ENCODE results near the gene LRRC73.
"Not testable (repeated sequence)": the region's sequence is repeated elsewhere in the genome, so short reads cannot be mapped to it uniquely, and the experiment has no call there.

The LRRC73 gene

GRCh38 chr6:43469947-43470346 lies 40.2 kb downstream of the LRRC73 start:
- DNase-seq (ENCODE audit: low read depth, low spot score), result no peak

GRCh38 chr6:43468748-43469681 lies 41.1 kb downstream of the LRRC73 start:
- no peak for DNase-seq (ENCODE audit: low read depth, low spot score)

More at GRCh38 chr6:43469947-43470346, 40.2 kb downstream of the LRRC73 start:
- H3K4me3 ChIP-seq (ENCODE audit: low read length), result no peak overlapping the region

GRCh38 chr6:43468240-43468639 lies 41.9 kb downstream of the LRRC73 start:
- no peak overlapping the region for H3K4me3 ChIP-seq (ENCODE audit: low read length)
- DNase-seq (ENCODE audit: low read depth, low spot score), result no peak

More at GRCh38 chr6:43468748-43469681, 41.1 kb downstream of the LRRC73 start:
- H3K4me3 ChIP-seq (ENCODE audit: low read length), result no peak overlapping the region

GRCh38 chr6:43467752-43468151 lies 42.4 kb downstream of the LRRC73 start:
- no peak overlapping the region for H3K4me3 ChIP-seq (ENCODE audit: low read length)
- no peak for DNase-seq (ENCODE audit: low read depth, low spot score)

- not testable (repeated sequence) for DNase-seq (ENCODE audit: low read depth, low spot score); H3K4me3 ChIP-seq (ENCODE audit: low read length)
Measured at GRCh38 chr6:43467265-43467664, 42.9 kb downstream of the LRRC73 start.

GRCh38 chr6:43465948-43466347 lies 44.2 kb downstream of the LRRC73 start:
- H3K4me3 ChIP-seq (ENCODE audit: low read length), result no peak overlapping the region

GRCh38 chr6:43464337-43464736 lies 45.8 kb downstream of the LRRC73 start:
- no peak for DNase-seq (ENCODE audit: low read depth, low spot score)
- H3K4me3 ChIP-seq (ENCODE audit: low read length), result no peak overlapping the region

More at GRCh38 chr6:43465948-43466347, 44.2 kb downstream of the LRRC73 start:
- no peak for DNase-seq (ENCODE audit: low read depth, low spot score)

GRCh38 chr6:43461936-43462335 lies 48.2 kb downstream of the LRRC73 start:
- no peak overlapping the region for H3K4me3 ChIP-seq (ENCODE audit: low read length)
- DNase-seq (ENCODE audit: low read depth, low spot score), result no peak

GRCh38 chr6:43460032-43460431 lies 50.1 kb downstream of the LRRC73 start:
- no peak for DNase-seq (ENCODE audit: low read depth, low spot score)
- no peak overlapping the region for H3K4me3 ChIP-seq (ENCODE audit: low read length)

GRCh38 chr6:43459535-43459934 lies 50.6 kb downstream of the LRRC73 start:
- no peak for DNase-seq (ENCODE audit: low read depth, low spot score)
- no peak overlapping the region for H3K4me3 ChIP-seq (ENCODE audit: low read length)

GRCh38 chr6:43458154-43458553 lies 52.0 kb downstream of the LRRC73 start:
- DNase-seq (ENCODE audit: low read depth, low spot score), result not testable (repeated sequence)

GRCh38 chr6:43457643-43458042 lies 52.5 kb downstream of the LRRC73 start:
- H3K4me3 ChIP-seq (ENCODE audit: low read length), result no peak overlapping the region
- DNase-seq (ENCODE audit: low read depth, low spot score), result no peak

More at GRCh38 chr6:43458154-43458553, 52.0 kb downstream of the LRRC73 start:
- not testable (repeated sequence) for H3K4me3 ChIP-seq (ENCODE audit: low read length)

All from Jurkat, Clone E6-1 (cell line).